GM19193 (cell line): ENCODE results near the gene GRPR.

ENCODE experiments used
- POLR2A ChIP-seq: IDR thresholded peaks from 4 replicates; pipeline ENCODE4 v1.6.1; 2011; ENCODE audit not compliant: insufficient read depth, insufficient read length; ENCODE audit errors: extremely low read depth

GRPR gene

GRCh38 chrX:16145656-16146055 is 22.3 kb downstream of the GRPR start:
- TF ChIP-seq POLR2A = no peak

GRCh38 chrX:16148896-16149295 is 25.5 kb downstream of the GRPR start:
- no peak for TF ChIP-seq POLR2A

GRCh38 chrX:16155581-16156096 is 32.3 kb downstream of the GRPR start:
- TF ChIP-seq POLR2A = no peak

GRCh38 chrX:16156692-16157331 is 33.4 kb downstream of the GRPR start:
- TF ChIP-seq POLR2A = no peak

- no peak for TF ChIP-seq POLR2A
These were observed 37.4 kb downstream of the GRPR start for GRCh38 chrX:16160729-16161128.

GRCh38 chrX:16162391-16162790 is 39.0 kb downstream of the GRPR start:
- TF ChIP-seq POLR2A = no peak

GRCh38 chrX:16164748-16165147 is 41.4 kb downstream of the GRPR start:
- TF ChIP-seq POLR2A = no peak

- no peak for TF ChIP-seq POLR2A
These were observed 43.8 kb downstream of the GRPR start, which contains the start of gene MAGEB17 for GRCh38 chrX:16167181-16167580. Gene MAGEB17 (plus strand): TSS chrX:16167481. CDS start chrX:16170383, 2,902 bp downstream.

- no peak for TF ChIP-seq POLR2A
These were observed 47.7 kb downstream of the GRPR start for GRCh38 chrX:16171039-16171438.

- TF ChIP-seq POLR2A = no peak
These were observed 48.6 kb downstream of the GRPR start for GRCh38 chrX:16171944-16172343.

- TF ChIP-seq POLR2A = no peak
These were observed 49.0 kb downstream of the GRPR start for GRCh38 chrX:16172391-16172790.

GRCh38 chrX:16175329-16176061 is 52.1 kb downstream of the GRPR start:
- no peak for TF ChIP-seq POLR2A

- no peak for TF ChIP-seq POLR2A
These were observed 53.9 kb downstream of the GRPR start for GRCh38 chrX:16177260-16177659.

GRCh38 chrX:16185725-16186136 is 62.4 kb downstream of the GRPR start:
- no peak for TF ChIP-seq POLR2A

- TF ChIP-seq POLR2A = no peak
These were observed 63.1 kb downstream of the GRPR start for GRCh38 chrX:16186380-16187007.
